NOMO-1 (cell line): ENCODE measurements around the gene IQGAP3.
"Not testable (repeated sequence)": the region's sequence is repeated elsewhere in the genome, so short reads cannot be mapped to it uniquely, and the experiment has no call there.

Source experiments
- DNase-seq, 2 experiments: peaks; one replicate each; lab custom pipeline; 2025; ENCODE audit not compliant: unreplicated experiment in 2 of 2; lab: John Stamatoyannopoulos, UW

IQGAP3 gene

DNA sequence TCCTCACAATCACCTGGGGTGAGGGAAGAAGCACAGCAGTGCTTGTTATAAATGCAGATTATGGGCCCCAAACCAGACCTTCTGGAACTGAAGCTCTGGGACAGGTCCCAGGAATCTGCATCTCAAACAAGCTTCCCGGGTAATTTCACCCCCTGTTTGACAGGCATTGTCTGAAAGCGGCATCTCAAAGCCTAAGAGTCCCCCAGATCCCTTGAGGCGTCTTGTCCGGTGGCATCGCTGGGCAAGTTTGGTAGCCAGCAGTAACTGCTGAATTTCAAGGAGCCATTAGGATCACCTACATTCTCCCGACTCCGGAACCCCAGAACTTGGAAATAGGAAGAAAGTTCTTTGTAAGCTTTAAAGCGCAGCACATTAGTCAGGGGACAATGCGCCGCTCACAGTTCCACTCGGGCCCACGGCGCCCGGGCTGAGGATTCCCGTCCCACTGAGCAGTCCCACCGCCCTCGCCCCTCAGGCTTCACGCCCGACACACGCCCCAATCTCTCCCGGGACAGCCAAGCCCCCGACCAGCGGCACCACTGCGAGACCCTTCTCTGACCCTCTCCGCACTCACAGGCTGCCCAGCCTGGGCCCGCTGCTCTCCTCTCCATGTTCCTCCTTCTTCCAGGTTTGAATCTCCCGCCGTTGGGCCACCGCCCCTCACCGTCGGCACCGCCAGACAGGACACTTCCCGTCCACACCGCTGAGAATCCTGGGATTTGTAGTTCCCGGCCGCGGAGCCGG is at the start of gene IQGAP3:
Gene IQGAP3, minus strand, starts transcription at position 647 of the 744 bp plus-strand sequence. Its CDS starts 36 bp downstream, at position 611.
- DNase-seq, result peak; percentile 65 to 72

- no peak for DNase-seq
Observed at GRCh38 chr1:156619582-156619955, 47.2 kb upstream of the IQGAP3 start.

DNA sequence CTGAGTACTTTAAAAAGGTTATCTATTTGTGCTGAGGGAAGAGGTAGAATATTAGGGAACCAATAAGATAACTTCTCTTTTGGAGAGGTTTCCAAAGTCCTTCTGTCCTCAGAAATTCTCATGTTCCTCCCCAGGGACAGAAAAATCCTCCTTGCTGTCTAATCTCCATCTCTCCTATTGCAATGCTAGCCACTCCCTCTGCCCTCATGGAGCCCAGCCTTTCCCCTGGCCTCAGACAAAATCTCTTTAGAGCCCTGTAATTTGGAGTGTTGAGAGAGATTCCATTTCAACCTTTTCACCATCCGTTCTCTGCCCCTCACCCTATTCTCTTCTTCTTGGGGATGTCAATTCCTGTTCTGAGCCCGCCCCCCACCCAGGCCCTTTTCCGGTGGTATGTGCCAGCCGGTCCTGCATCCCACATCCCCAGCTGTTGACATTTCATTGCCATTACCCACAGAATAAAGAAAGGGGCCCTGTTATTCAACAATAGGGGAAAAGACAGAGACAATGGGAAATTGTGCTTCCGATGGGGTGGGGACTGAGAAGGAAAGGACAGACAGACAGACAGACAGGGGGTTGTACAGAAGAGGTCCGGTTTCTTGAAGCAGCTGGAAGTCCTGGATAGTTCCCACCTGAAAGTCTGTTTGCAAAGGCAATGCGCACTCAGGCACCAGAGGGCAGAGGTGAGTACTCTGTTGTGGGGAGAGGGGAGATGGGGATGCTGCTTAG is 46.7 kb upstream of the IQGAP3 start, which contains the start of gene HAPLN2:
Gene HAPLN2, plus strand, starts transcription at position 563 of the 729 bp plus-strand sequence. CDS start 4,076 bp downstream, outside the sequence.
- no peak for DNase-seq

- no peak for DNase-seq
Observed at GRCh38 chr1:156616463-156616862, 44.1 kb upstream of the IQGAP3 start.

DNA sequence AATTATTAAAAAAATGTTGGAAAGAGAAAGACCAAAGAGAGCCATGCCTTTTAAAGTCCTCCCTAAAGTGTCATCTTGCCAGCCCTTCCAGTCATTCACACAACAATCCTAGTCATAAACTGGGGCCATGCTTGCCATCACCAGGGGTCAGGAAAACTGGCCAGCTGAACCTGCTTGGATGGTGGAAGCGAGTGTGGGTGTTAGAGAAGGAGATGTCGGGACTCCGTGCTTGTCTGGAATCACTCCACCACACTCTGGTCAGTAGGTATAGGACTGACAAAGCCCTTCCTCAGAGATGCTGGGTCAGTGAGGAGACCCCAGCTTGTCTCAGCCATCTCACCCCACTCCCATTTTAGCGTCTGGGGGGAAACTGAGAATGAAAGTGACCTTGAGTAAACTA is 43.6 kb upstream of the IQGAP3 start:
- no peak for DNase-seq

GRCh38 chr1:156612666-156613065 is 40.3 kb upstream of the IQGAP3 start:
- no peak for DNase-seq

DNA sequence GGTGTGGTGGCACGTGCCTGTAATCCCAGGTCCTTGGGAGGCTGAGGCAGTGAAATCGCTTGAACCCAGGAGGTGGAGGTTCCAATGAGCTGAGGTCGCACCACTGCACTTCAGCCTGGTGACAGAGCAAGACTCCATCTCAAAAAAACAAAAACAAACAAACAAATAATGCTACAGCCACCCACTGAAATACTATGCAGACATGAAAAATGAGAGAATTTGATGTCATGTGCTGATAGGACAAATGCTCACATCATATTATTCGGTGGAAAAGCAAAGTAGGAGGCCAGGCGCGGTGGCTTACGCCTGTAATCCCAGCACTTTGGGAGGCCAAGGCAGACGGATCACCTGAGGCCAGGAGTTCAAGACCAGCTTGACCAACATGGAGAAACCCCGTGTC is 37.7 kb upstream of the IQGAP3 start:
- DNase-seq, result not testable (repeated sequence)

- DNase-seq, result peak; percentile 22 to 41
Observed at GRCh38 chr1:156608981-156609380, 36.6 kb upstream of the IQGAP3 start.

DNA sequence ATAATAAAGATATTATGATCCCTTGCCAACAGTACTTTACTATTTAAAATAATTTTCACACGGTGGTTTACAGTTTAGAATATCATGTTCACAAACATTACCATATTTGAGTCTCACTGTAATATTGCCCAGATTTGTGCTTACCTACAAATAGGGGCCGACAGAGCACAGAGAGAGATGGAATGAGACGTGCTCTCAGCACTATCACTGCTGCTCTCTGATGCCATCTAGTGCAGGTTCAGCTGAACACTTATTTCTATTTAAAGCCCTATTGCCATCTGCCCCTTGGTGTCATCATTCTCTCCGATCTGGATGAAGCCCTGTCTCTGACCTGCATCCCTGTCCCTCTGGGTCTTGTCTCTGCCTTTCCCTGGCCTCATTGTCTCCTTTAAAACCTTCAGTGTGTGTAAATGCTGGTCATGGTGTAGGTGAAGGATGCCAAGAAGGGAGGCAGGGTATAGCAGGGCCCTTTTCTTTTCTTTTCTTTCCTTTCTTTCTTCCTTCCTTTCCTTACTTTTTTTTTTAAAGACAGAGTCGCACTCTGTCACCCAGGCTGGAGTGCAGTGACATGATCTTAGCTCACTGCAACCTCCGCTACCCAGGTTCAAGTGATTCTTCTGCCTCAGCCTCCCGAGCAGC is 35.8 kb upstream of the IQGAP3 start:
- DNase-seq, result peak; percentile 63 to 88

GRCh38 chr1:156607344-156607743 is 35.0 kb upstream of the IQGAP3 start:
- DNase-seq, result not testable (repeated sequence)

GRCh38 chr1:156602557-156602993 is 30.2 kb upstream of the IQGAP3 start:
- no peak for DNase-seq

DNA sequence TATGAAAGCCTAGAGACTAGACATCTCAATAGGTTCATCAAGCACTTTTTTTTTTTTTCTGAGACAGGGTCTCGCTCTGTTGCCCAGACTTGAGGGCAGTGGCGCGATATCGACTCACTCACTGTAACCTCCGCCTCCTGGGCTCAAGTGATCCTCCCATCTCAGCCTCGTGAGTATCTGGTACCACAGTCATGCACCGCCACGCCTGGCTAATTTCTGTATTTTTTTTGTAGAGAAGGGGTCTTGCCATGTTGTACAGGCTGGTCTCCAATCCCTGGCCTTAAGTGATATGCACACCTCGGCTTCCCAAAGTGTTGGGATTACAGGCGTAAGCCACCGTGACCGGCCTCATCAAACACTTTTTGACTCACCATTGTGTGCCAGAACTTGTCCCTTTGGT is 29.5 kb upstream of the IQGAP3 start:
- no peak for DNase-seq

GRCh38 chr1:156601122-156601830 is 28.9 kb upstream of the IQGAP3 start, which contains the start of gene GPATCH4:
TSS of gene GPATCH4 (minus strand) at chr1:156601479.
- DNase-seq, result peak; percentile 67

DNA sequence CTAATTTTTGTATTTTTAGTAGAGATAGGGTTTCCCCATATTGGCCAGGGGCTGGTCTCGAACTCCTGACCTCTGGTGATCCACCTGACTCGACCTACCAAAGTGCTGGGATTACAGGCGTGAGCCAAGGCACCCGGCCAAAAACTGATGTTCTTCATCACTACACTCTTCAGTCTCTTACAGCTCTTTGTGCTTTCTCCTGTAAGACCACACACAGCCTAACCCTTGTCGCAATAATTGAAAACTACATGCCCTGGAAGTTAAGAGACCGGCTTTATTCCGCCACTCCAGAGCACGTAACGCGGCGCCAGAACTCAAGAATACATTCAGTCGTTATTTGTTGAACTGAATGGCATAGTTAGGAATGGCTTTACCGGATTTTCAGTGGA is 28.4 kb upstream of the IQGAP3 start:
- no peak for DNase-seq

- peak; percentile 49 to 80 for DNase-seq
Observed at GRCh38 chr1:156599811-156600210, 27.4 kb upstream of the IQGAP3 start.

DNA sequence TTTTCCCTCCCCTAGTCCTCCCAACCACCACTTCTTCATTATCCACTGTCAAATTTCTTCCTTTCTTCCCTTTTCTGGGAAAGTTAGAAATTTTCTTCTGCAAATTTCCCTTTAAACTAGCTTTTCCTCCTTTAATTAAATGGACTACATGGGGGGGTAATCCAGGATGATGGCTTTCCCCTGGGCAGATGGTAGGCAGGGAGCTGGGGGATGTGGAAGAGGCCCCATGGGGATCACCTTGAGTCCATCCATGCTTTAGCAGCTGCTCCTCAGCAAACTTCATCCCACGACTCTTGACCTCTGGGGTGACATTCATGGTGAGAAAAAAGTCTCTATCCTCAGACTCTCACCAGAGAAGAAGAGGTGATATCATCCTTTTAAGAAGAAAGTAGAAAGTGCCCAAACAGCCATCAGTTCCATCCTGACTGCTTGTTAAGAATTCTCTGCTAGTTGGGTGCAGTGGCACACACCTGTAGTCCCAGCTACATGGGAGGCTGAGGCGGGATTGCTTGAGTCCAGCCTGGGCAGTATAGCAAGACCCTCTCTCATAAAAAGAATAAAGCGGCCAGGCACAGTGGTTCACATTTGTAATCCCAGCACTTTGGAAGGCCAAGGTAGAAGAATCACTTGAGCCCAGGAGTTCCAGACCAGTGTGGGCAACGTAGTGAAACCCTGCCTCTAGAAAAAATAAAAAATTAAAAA is 26.5 kb upstream of the IQGAP3 start:
- DNase-seq, result no peak

DNA sequence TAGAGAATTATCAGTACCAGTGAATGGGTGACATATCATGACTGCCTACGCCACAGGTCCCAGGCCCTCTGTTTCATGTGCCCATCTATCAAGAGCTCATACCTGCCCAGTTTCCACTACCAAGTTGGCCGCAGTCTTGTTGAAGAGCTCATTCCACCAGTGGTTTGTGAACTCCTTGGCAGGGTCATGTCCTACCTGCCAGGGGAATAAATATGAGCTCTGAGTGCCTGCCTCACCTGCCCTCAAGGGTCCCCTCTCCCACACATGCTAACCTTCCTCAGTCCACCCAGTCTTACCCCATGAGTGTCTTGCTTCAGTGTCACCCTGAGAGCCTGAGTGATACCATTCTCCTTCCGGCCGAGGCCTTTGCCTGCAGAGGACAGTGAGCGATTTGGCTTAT is 25.8 kb upstream of the IQGAP3 start:
- no peak for DNase-seq

DNA sequence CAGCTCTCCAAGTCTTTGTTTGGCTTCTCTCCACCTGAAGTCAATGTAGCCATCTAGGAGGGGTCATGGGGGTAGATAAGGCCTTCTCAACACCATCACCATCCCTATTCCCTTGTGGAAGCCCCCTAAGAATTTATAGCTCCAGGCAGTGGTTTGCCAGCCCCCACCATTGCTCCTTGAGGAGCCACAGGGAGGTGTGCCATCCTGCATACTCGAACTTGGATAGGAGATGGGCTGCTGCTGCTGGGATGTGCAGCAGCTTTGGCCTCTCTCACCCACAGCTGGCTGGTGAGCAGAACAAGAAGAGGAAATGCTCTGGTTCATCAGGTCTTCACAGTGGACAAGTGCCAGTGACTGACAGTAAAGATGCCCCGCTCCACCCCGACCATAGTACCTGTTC is 24.1 kb upstream of the IQGAP3 start:
- DNase-seq, result no peak

DNA sequence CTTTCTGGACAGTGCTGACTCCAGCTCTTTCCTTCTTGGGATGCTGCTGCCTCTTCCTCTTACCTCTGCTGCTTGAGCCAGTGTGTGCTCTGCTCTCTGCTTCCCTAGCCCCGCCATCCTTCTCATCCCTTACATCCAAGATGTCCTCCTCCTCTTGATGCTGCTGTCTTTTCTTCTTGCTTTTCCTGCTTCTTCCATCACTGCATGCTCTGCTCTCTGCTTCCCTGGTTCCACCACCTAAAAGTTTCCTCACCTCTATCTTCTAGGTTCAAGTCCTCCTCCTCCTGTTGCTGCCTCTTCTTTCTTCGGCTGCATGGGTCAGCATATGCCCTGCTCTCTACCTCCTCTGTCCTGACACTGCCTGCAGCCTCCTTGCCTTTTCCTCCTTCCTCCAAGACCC is 22.7 kb upstream of the IQGAP3 start:
- no peak for DNase-seq

- no peak for DNase-seq
Observed at GRCh38 chr1:156594190-156594589, 21.8 kb upstream of the IQGAP3 start.
